GM21529 (cell line): ENCODE measurements around the gene ZNF821.
"Not testable (repeated sequence)": the region's sequence is repeated elsewhere in the genome, so short reads cannot be mapped to it uniquely, and the experiment has no call there.

ENCODE experiments used
- ATAC-seq: cut with Tn5 transposase; IDR thresholded peaks from one replicate; pipeline ENCODE4 v1.9.1; 2021; ENCODE audit not compliant: unreplicated experiment

Gene ZNF821

DNA sequence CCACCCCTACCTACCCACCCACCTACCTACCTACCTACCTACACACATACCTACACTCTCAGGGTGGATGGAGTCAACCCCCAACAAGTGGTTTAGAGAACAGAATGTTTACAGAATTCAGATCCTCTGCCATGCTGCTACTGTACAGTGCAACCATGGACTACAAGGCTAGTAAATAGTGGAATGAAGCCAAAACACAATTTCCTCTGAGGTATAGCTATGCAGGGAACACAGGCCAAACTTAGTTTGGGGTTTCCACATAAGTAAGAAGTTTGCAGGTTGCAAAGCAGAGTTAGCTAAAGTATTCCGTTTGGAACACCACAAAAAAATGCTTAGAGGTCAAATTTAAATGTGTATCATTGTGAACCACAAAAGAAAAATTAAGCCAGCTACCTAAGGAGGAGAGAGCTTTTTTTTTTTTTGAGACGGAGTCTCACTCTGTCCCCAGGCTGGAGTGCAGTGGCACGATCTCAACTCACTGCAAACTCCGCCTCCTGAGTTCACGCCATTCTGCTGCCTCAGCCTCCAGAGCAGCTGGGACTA is 72.7 kb downstream of the ZNF821 start:
- no peak for ATAC-seq

DNA sequence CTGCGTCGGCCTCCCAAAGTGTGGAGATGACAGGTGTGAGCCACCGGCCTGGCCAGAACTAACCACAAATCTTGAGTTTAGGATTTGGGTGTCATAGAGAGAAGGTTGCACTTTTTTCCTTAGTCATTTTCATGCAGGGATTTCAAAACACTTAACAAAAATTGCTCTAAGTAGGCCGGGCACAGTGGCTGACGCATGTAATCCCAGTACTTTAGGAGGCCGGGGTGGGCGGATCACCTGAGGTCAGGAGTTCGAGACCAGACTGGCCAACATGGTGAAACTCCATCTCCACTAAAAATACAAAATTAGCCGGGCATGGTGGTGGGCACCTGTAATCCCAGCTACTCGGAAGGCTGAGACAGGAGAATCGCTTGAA is 73.8 kb downstream of the ZNF821 start:
- not testable (repeated sequence) for ATAC-seq
